ENCODE results near the gene DDR2. TPM values are rescaled to one million over a fixed set of nuclear protein-coding genes. Genes with fewer than 3 reads are reported as not detected.

Gene DDR2
- polyA plus RNA-seq, 1 donor from 2014 or later = 0.69 TPM

- Histone ChIP-seq H3K9ac (ENCODE audit: low read length) (no peak overlapping the region), H3K36me3 (ENCODE audit: insufficient read depth, low read length) (no peaks in the 10 kb centered on the region), H3K9me2 (ENCODE audit: insufficient read depth, low read length) (no peaks in the 10 kb centered on the region), H3K27ac (ENCODE audit: low read length) (no peak overlapping the region), H4K20me1 (ENCODE audit: insufficient read depth) (no peaks in the 10 kb centered on the region), H3K4me2 (ENCODE audit: low read length) (no peak overlapping the region), H3K79me2 (replicated peaks; ENCODE audit: insufficient read depth, low read length) (no peaks in the 10 kb centered on the region), H3F3A (ENCODE audit: insufficient read depth, low read length, poor library complexity, severe bottlenecking) (no peaks in the 10 kb centered on the region), H2AFZ (ENCODE audit: low read depth, low read length) (no peak overlapping the region), H3K9me3 (ENCODE audit: low read length) (no peaks in the 10 kb centered on the region), H3K4me3 (ENCODE audit: low read length) (no peak overlapping the region), H3K27me3 (ENCODE audit: insufficient read depth, low read depth, low read length) (no peaks in the 10 kb centered on the region)
- no peak for TF ChIP-seq TAF1 (IDR thresholded peaks at IDR 0.05; ENCODE audit: low read depth)
- TF ChIP-seq POLR2AphosphoS5 (IDR thresholded peaks at IDR 0.05) = no peak
- no peak for TF ChIP-seq EZH2 (IDR thresholded peaks at IDR 0.05; ENCODE audit: borderline replicate concordance, insufficient read depth, low read length, poor library complexity, severe bottlenecking)
- TF ChIP-seq EP300 (conservative IDR thresholded peaks at IDR 0.05; ENCODE audit: poor library complexity, severe bottlenecking) = no peak
- TF ChIP-seq SMC3 (conservative IDR thresholded peaks at IDR 0.05; ENCODE audit: poor library complexity) = no peak
- TF ChIP-seq RAD21 (conservative IDR thresholded peaks at IDR 0.05) = no peak
- TF ChIP-seq CTCF (IDR thresholded peaks at IDR 0.05; ENCODE audit: poor library complexity, severe bottlenecking) = no peak
- no peak for TF ChIP-seq REST (IDR thresholded peaks at IDR 0.05; ENCODE audit: borderline replicate concordance)
- TF ChIP-seq MXI1 (conservative IDR thresholded peaks at IDR 0.05; ENCODE audit: poor library complexity, severe bottlenecking) = no peak
Measured at GRCh38 chr1:162709132-162709860, 77.0 kb downstream of the DDR2 start.

- H3K9me3 ChIP-seq (ENCODE audit: low read length) = no peaks in the 10 kb centered on the region
- no peaks in the 10 kb centered on the region for H3K79me2 ChIP-seq (replicated peaks; ENCODE audit: insufficient read depth, low read length)
- H3K27me3 ChIP-seq (ENCODE audit: insufficient read depth, low read depth, low read length) = no peaks in the 10 kb centered on the region
- TF ChIP-seq EP300 (conservative IDR thresholded peaks at IDR 0.05; ENCODE audit: poor library complexity, severe bottlenecking) = no peak
- TF ChIP-seq EZH2 (IDR thresholded peaks at IDR 0.05; ENCODE audit: borderline replicate concordance, insufficient read depth, low read length, poor library complexity, severe bottlenecking) = no peak
- no peak for TF ChIP-seq SMC3 (conservative IDR thresholded peaks at IDR 0.05; ENCODE audit: poor library complexity)
- TF ChIP-seq POLR2AphosphoS5 (IDR thresholded peaks at IDR 0.05) = no peak
- TF ChIP-seq RAD21 (conservative IDR thresholded peaks at IDR 0.05) = no peak
- TF ChIP-seq REST (IDR thresholded peaks at IDR 0.05; ENCODE audit: borderline replicate concordance) = no peak
- TF ChIP-seq CTCF (IDR thresholded peaks at IDR 0.05; ENCODE audit: poor library complexity, severe bottlenecking) = no peak
- TF ChIP-seq TAF1 (IDR thresholded peaks at IDR 0.05; ENCODE audit: low read depth) = no peak
- TF ChIP-seq MXI1 (conservative IDR thresholded peaks at IDR 0.05; ENCODE audit: poor library complexity, severe bottlenecking) = no peak
- no peaks in the 10 kb centered on the region for H3F3A ChIP-seq (ENCODE audit: insufficient read depth, low read length, poor library complexity, severe bottlenecking)
- no peaks in the 10 kb centered on the region for H4K20me1 ChIP-seq (ENCODE audit: insufficient read depth)
- H3K36me3 ChIP-seq (ENCODE audit: insufficient read depth, low read length) = no peaks in the 10 kb centered on the region
- H3K4me2 ChIP-seq (ENCODE audit: low read length) = no peak overlapping the region
- no peak overlapping the region for H3K4me3 ChIP-seq (ENCODE audit: low read length)
- H3K9me2 ChIP-seq (ENCODE audit: insufficient read depth, low read length) = no peaks in the 10 kb centered on the region
- H3K9ac ChIP-seq (ENCODE audit: low read length) = no peak overlapping the region
- H2AFZ ChIP-seq (ENCODE audit: low read depth, low read length) = no peak overlapping the region
- H3K27ac ChIP-seq (ENCODE audit: low read length) = no peak overlapping the region
Measured at GRCh38 chr1:162709870-162710269, 77.6 kb downstream of the DDR2 start.
